Upper lobe of left lung (tissue), 4 donors: ENCODE data around the gene HDAC8.

Experiments
- CTCF ChIP-seq, 6 experiments: fragments of 450-650 bp in 4 of 6; fragments of 200-600 bp in 2 of 6; sonication (generic) in 2 of 6; IDR thresholded peaks; one replicate each; pipeline ENCODE4 v1.5.1; 2016 to 2019; ENCODE audit warnings: antibody characterized with exemption in 6 of 6
- POLR2A ChIP-seq, 4 donors: fragments of 450-650 bp; IDR thresholded peaks; one replicate each; pipeline ENCODE4 v1.5.1; 2016 to 2017; ENCODE audit warnings: antibody characterized with exemption in 4 of 4, mild to moderate bottlenecking in 2 of 4
- POLR2AphosphoS5 ChIP-seq, 2 donors: sonication (generic); formaldehyde crosslinking; IDR thresholded peaks; one replicate each; pipeline ENCODE4 v1.5.1; 2017; ENCODE audit warnings: antibody characterized with exemption in 2 of 2

- TF ChIP-seq POLR2AphosphoS5 (IDR thresholded peaks at IDR 0.05) (no peak), CTCF (IDR thresholded peaks at IDR 0.05) (no peak), POLR2A (IDR thresholded peaks at IDR 0.05) (no peak)
Observed at GRCh38 chrX:72365126-72365525, 207.5 kb downstream of the HDAC8 start.
